Effector memory CD8-positive, alpha-beta T cell (primary cell): ENCODE data around the gene CYP2U1.
"Not testable (repeated sequence)": the region's sequence is repeated elsewhere in the genome, so short reads cannot be mapped to it uniquely, and the experiment has no call there.

Experiments used
- ATAC-seq: fragments of 150-1000 bp; cut with Tn5 transposase; replicated peaks from 2 replicates; pipeline ENCODE4 v1.10.0; 2021; ENCODE audit warnings: mild to moderate bottlenecking, moderate library complexity
- DNase-seq, 3 experiments: peaks; one replicate each; pipeline ENCODE4 v3.0.0; 2021
- H3K27ac Mint-ChIP-seq, 2 donors: one replicate each; pipeline ENCODE4 v1.8.0; 2022; ENCODE audit warnings: mild to moderate bottlenecking in 2 of 2, mixed read lengths in 2 of 2, moderate library complexity in 2 of 2
- H3K27me3 Mint-ChIP-seq, 2 donors: one replicate each; pipeline ENCODE4 v1.8.0; 2022; ENCODE audit warnings: mixed read lengths in 2 of 2
- H3K36me3 Mint-ChIP-seq: one replicate; pipeline ENCODE4 v1.8.0; 2022; ENCODE audit warnings: mild to moderate bottlenecking, moderate library complexity, mixed read lengths; ENCODE audit not compliant: insufficient read depth
- H3K4me1 Mint-ChIP-seq, 2 donors: one replicate each; pipeline ENCODE4 v1.8.0; 2022; ENCODE audit warnings: low read depth in 2 of 2, mixed read lengths in 2 of 2
- H3K4me3 Mint-ChIP-seq, 2 donors: one replicate each; pipeline ENCODE4 v1.8.0; 2022; ENCODE audit warnings: mild to moderate bottlenecking in 2 of 2, mixed read lengths in 2 of 2, moderate library complexity in 2 of 2
- H3K9me3 Mint-ChIP-seq, 2 donors: one replicate each; pipeline ENCODE4 v1.8.0; 2022; ENCODE audit warnings: mixed read lengths in 2 of 2

CYP2U1 gene

DNA sequence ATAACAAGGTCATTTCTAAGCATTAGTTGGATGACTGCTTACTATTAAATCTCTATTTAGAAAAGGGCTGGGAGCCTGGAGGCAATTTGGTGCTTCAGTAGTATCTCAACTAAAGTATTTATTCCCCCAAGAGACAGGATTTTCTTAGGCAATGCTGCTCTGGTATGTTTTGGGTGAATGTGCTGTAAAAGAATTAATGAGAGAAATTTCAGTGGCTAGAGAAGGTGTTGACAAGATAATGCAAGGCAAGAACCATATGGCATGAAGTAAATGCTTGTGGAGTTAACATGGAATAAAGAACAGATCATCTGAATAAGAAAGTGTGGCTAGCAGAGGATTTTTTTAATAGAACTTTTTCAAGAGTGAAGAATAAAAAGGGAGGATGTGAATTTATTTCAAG is 3.9 kb downstream of the CYP2U1 start:
- DNase-seq (no peak), ATAC-seq (no peak)
- H3K4me3 Mint-ChIP-seq: no peak overlapping the region
- no peaks in the 10 kb centered on the region for H3K9me3 Mint-ChIP-seq
- H3K36me3 Mint-ChIP-seq: peaks cover 8% of the 10 kb centered on the region
- H3K27me3 Mint-ChIP-seq: no peaks in the 10 kb centered on the region
- no peak overlapping the region for H3K27ac Mint-ChIP-seq
- peaks cover 21% of the 10 kb centered on the region in 2 donors for H3K4me1 Mint-ChIP-seq

DNA sequence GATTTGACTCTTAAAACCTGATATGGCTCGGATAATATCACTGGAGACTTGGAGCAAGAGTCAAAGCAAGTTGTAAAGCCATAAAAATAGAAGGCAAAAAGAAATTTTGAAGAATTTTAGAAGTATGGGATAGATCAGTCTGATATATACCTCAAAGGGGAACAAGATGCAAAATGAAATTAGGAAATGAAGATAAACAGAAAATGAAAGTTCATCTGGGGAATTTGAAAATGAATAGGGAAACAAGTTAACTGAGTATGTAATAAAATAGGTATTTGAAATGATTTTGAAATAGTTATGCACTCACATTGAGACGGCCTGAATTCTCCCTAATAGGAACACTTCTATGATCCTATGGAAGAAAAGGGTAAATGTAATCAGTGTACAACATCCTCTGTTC is 5.7 kb downstream of the CYP2U1 start:
- Mint-ChIP-seq H3K9me3 (no peaks in the 10 kb centered on the region), H3K27ac (no peak overlapping the region), H3K4me1 (peaks cover 13% of the 10 kb centered on the region in 2 donors), H3K36me3 (peaks cover 12% of the 10 kb centered on the region), H3K27me3 (no peaks in the 10 kb centered on the region), H3K4me3 (no peak overlapping the region)
- no peak for DNase-seq
- ATAC-seq: no peak

DNA sequence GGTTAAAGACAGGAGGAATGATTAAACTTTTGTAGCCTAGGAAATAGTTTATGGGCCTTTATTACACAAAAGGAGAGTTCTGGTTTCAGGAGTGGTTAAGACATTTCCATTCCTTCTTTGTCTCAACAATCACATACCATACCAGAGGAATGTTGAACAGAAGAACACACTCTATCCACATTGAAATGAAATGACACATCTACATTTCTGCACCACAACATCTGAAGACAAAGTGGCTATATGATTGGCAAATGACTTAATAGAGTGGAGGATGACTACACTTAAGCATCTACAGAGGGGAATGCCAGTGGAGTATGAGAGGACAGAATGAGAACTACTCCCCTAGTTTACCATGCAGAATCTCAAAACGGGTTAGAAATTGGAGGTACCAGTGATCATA is 8.0 kb downstream of the CYP2U1 start:
- Mint-ChIP-seq H3K4me3 (no peak overlapping the region), H3K27ac (no peak overlapping the region), H3K27me3 (no peaks in the 10 kb centered on the region), H3K4me1 (peaks cover 3% of the 10 kb centered on the region in 2 donors), H3K36me3 (peaks cover 16% of the 10 kb centered on the region), H3K9me3 (no peaks in the 10 kb centered on the region)
- DNase-seq (no peak), ATAC-seq (no peak)

DNA sequence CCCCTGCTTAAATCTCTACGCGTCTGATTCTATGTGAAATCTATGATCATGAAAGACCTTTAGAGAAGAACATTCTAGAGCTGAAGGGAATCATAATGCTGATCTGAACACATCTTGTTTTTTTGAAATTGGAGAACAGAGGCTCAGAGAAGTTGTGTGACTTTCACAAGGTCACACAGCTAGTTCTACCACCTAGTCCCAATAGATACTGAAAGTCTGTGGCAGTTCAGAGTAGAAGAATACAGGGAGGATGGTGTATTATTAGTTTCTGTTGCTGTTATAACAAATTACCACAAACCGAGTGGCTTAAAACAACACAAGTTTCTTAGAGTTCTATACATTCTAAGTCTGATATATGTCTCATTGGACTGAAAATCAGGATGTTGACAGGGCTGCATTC is 14.5 kb downstream of the CYP2U1 start:
- peaks cover 8% of the 10 kb centered on the region for H3K36me3 Mint-ChIP-seq
- H3K27me3 Mint-ChIP-seq: no peaks in the 10 kb centered on the region
- no peaks in the 10 kb centered on the region for H3K4me1 Mint-ChIP-seq
- no peak overlapping the region for H3K4me3 Mint-ChIP-seq
- no peak overlapping the region for H3K27ac Mint-ChIP-seq
- no peak for ATAC-seq
- DNase-seq: no peak
- H3K9me3 Mint-ChIP-seq: no peaks in the 10 kb centered on the region

DNA sequence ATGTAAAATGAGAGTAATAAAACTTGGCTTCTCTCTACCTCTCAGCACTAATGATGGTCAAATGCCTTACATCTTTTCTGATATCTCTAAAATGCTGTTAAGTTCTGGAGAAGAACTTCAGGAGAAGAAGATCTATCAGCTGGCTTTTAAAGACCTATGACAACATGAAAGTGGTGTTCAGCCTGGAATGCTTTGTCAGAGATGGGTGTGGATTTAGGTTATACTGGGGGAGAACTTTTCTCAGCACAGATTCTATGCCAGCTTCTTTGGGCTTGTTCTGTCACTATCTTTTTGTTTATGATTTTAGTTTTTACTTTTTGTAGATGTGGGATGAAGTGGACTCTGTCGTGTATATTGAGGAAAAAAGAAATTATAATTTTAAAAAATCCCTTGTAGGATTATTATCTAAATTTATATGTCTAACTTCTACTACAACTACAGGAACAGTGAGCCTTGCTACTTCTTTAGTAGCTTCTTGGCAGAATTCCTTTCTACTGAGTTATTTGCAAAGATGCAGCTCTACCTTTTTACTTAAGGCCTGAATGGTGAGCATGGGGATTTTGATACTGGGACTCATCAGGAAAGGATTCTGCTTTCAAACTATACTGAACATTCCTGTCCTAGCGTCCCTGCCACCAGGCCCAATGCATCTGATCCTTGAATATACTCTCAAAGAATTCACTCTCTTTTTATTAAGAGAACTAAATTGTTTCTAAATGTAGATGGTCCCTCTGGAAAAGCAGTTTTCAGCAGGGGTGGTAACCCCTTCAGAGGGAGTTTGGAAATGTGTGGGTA is 19.6 kb downstream of the CYP2U1 start:
- DNase-seq: no peak
- Mint-ChIP-seq H3K27ac (no peak overlapping the region), H3K9me3 (peaks cover 1% of the 10 kb centered on the region in 2 donors), H3K4me1 (no peaks in the 10 kb centered on the region), H3K4me3 (no peak overlapping the region), H3K27me3 (peaks cover 4 to 7% of the 10 kb centered on the region in 2 donors), H3K36me3 (peaks cover 6% of the 10 kb centered on the region)
- no peak for ATAC-seq

DNA sequence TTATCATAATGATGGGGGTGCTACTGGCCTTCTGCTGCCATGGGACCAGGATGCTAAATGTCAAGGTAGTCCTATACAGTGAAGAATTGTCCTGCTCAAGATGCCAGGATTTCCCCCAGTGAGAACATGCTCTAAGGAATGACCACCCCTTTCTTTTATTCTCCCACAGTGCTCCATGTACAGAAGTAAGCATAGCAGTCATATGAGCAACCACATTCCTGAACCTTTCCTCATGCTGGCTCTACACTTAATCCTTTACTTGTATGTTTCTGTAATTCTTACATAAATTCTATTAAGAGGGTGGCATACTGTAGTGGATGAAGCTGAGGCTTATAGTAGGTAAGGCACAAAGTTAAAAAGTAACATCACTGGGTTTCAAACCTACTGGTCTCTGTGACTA is 20.2 kb downstream of the CYP2U1 start:
- DNase-seq (no peak), ATAC-seq (no peak)
- Mint-ChIP-seq H3K36me3 (peaks cover 6% of the 10 kb centered on the region), H3K4me1 (no peaks in the 10 kb centered on the region), H3K27ac (no peak overlapping the region), H3K9me3 (peaks cover 1 to 7% of the 10 kb centered on the region in 2 donors), H3K27me3 (peaks cover 10 to 13% of the 10 kb centered on the region in 2 donors), H3K4me3 (no peak overlapping the region)

DNA sequence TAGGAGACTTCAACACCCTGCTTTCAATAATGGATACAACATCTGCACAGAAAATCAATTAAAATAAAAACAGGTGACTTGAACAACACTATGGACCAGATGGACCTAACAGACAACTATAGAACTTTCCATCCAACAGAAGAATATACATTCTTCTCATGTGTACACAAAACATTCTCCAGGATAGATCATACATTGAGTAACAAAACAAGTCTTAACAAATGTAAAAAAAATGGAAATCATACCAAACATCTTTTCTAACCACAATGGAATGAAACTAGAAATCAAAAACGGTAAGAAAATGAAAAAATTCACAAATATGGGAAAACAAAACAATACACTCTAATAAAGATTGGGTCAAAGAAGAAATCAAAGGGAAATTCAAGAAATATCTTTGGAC is 24.7 kb downstream of the CYP2U1 start:
- Mint-ChIP-seq H3K4me1 (no peaks in the 10 kb centered on the region), H3K9me3 (peaks cover 5 to 11% of the 10 kb centered on the region in 2 donors), H3K27ac (no peak overlapping the region), H3K27me3 (peaks cover 27 to 46% of the 10 kb centered on the region in 2 donors), H3K36me3 (peaks cover 7% of the 10 kb centered on the region), H3K4me3 (no peak overlapping the region)
- ATAC-seq (no peak), DNase-seq (no peak)

DNA sequence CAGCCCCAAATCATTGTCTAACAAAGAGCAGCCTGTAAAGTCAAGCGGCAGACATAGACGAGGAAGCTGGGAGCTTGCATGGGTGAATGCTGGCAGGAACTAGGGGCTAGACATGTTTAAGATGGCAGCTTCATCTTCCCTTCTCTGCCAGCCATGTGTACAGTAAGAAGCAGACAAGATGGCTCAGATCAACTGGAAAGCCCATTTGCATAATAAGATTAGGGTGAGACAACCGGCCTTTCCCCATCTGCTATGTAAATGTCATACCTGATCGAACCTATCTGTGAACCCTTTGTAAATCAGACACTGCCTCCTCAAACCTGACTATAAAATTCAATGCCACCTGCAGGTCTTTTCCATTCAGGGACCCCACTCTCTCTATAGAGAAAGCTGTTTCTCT is 35.6 kb downstream of the CYP2U1 start:
- H3K27me3 Mint-ChIP-seq: peaks cover 2 to 22% of the 10 kb centered on the region in 2 donors
- no peak for ATAC-seq
- no peak for DNase-seq
- no peaks in the 10 kb centered on the region for H3K4me1 Mint-ChIP-seq
- H3K9me3 Mint-ChIP-seq: peaks cover 0 to under 1% of the 10 kb centered on the region in 2 donors
- no peak overlapping the region for H3K27ac Mint-ChIP-seq
- no peak overlapping the region for H3K4me3 Mint-ChIP-seq
- H3K36me3 Mint-ChIP-seq: no peaks in the 10 kb centered on the region

DNA sequence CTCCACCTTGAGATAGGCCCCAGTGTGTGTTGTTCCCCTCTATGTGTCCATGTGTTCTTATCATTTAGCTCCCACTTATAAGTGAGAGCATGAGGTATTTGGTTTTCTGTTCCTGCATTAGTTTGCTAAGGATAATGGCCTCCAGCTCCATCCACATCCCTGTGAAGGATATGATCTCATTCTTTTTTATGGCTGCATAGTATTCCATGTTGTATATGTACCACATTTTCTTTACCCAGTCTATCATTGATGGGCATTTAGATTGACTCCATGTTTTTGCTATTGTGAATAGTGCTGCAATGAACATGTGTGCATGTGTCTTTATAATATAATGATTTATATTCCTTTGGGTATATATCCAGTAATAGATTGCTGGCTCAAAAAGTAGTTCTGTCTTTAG is 36.2 kb downstream of the CYP2U1 start:
- ATAC-seq, H3K36me3 Mint-ChIP-seq: not testable (repeated sequence)

DNA sequence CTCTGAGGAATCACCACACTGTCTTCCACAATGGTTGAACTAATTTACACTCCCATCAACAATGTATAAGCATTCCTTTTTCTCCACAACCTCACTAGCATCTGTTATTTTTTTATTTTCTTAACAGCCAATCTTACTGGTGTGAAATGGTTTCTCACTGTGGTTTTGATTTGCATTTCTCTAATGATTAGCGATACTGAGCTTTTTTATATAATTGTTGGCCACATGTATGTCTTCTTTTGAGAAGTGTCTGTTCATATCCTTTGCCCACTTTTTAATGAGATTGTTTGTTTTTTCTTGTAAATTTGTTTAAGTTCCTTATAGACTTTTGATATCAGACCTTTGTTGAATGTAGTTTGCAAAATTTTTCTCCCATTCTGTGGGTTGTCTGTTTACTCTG is 36.6 kb downstream of the CYP2U1 start:
- not testable (repeated sequence) for ATAC-seq, H3K4me3 Mint-ChIP-seq, H3K27ac Mint-ChIP-seq, DNase-seq, H3K9me3 Mint-ChIP-seq, H3K36me3 Mint-ChIP-seq, H3K4me1 Mint-ChIP-seq
- H3K27me3 Mint-ChIP-seq: peaks cover 0 to 20% of the 10 kb centered on the region in 2 donors

More for the DNA sequence above, 36.2 kb downstream of the CYP2U1 start:
- not testable (repeated sequence) for H3K4me1 Mint-ChIP-seq, H3K9me3 Mint-ChIP-seq, H3K27ac Mint-ChIP-seq, DNase-seq, H3K4me3 Mint-ChIP-seq
- peaks cover 0 to 20% of the 10 kb centered on the region in 2 donors for H3K27me3 Mint-ChIP-seq

DNA sequence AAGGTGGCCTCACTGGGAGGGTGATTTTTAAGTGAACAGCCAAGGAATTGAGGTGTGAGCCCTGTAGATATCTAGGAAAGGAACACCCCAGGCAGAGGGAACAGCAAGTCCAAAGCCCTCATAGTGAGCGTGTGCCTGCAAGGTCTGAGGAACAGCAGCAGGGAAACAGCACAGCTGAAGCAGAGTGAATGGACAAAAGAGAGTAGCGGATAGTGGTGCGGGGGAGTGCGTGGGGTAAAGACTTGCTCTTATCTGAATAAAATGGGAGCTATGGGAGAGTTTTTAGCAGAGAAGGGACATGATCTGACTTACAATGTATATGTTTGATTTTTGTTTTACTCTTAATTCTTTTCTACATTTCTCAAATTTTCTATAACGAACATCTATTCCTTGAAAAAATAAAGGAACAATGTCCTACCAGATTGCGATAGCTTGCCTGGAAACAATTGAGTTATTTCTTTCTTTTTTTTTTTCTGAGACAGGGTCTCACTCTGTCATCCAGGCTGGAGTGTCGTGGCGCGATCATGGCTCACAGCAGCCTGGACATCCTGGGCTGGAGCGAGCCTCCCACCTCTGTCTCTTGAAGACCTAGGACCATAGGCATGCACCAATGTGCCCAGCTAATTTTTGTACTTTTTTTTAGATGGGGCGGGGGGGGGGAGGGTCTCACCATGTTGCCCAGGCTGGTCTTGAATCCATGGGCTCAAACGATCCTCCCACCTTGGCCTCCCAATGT is 38.9 kb downstream of the CYP2U1 start:
- no peak overlapping the region for H3K4me3 Mint-ChIP-seq
- no peaks in the 10 kb centered on the region for H3K36me3 Mint-ChIP-seq
- H3K4me1 Mint-ChIP-seq: peaks cover 3 to 4% of the 10 kb centered on the region in 2 donors
- H3K9me3 Mint-ChIP-seq: peaks cover 0 to 3% of the 10 kb centered on the region in 2 donors
- ATAC-seq: no peak
- peaks cover 0 to 13% of the 10 kb centered on the region in 2 donors for H3K27me3 Mint-ChIP-seq
- DNase-seq: no peak
- no peak overlapping the region for H3K27ac Mint-ChIP-seq

DNA sequence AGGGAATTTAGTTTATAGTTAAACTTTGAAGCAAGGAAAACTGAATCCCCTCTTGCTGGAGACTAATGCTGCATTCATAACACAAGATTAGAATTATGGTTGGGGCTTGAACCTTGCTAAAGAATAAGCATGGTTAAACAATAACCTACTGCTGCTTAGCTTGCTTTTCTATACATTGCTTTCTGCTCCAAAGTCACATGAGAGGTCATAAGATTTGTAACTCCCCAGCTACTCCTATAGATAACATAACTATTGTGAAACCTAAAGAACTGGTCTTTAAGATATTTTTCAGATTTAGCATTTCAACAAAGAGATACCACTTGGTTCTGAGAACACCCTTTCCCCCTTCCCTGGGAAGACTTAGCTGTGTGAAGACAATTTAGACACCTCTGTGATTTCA is 41.3 kb downstream of the CYP2U1 start:
- H3K4me3 Mint-ChIP-seq: no peak overlapping the region
- H3K4me1 Mint-ChIP-seq: peaks cover 3 to 4% of the 10 kb centered on the region in 2 donors
- ATAC-seq (no peak), DNase-seq (no peak)
- H3K27me3 Mint-ChIP-seq: peaks cover 0 to 13% of the 10 kb centered on the region in 2 donors
- H3K27ac Mint-ChIP-seq: no peak overlapping the region
- H3K36me3 Mint-ChIP-seq: no peaks in the 10 kb centered on the region
- H3K9me3 Mint-ChIP-seq: peaks cover 0 to 3% of the 10 kb centered on the region in 2 donors

DNA sequence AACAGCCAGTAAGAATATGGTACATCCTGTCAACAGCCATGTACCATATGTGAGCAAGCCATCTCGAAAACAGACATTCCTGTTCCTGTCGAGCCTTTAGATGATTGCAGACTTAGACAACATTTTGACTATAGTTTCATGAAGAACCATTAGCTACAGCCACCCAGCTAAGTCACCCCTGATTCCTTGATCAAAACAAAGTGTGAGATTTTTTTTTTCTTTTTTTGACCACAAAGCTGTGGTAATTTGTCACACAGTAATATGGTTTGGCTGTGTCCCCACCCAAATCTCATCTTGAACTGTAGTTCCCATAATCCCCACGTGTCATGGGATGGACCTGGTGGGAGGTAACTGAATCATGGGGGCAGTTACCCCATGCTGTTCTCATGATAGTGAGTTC is 43.2 kb downstream of the CYP2U1 start:
- DNase-seq: no peak
- Mint-ChIP-seq H3K27me3 (peaks cover 0 to 9% of the 10 kb centered on the region in 2 donors), H3K27ac (peak overlapping the region in 1 of 2 donors; percentile 44), H3K4me3 (no peak overlapping the region), H3K36me3 (no peaks in the 10 kb centered on the region), H3K4me1 (peaks cover 3 to 4% of the 10 kb centered on the region in 2 donors), H3K9me3 (peaks cover 0 to 3% of the 10 kb centered on the region in 2 donors)
- ATAC-seq: peak; percentile 41

DNA sequence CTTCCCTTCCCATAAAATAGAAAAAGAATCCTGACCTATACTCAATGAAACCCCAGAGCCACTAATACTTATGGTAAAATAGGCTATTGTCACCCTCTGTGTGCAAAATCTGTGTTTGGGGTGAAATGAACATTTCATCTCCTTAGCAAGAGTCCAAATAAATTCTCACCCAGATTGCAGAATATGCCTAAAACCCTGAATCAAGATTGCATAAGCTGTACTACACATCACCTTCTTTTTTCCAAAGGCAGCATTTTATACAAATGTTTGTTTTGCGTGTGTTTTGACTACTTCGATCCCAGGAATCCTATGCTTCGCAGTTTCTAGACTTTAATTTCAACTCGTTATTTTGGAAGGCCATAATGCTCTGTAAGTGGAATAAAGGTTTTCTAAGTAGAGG is 46.1 kb downstream of the CYP2U1 start:
- Mint-ChIP-seq H3K27me3 (no peaks in the 10 kb centered on the region), H3K36me3 (no peaks in the 10 kb centered on the region), H3K27ac (no peak overlapping the region), H3K9me3 (peaks cover 0 to 3% of the 10 kb centered on the region in 2 donors), H3K4me1 (peaks cover 3 to 4% of the 10 kb centered on the region in 2 donors), H3K4me3 (no peak overlapping the region)
- ATAC-seq (no peak), DNase-seq (no peak)
